Stimulated activated CD4-positive, alpha-beta T cell treated with anti-CD3 and anti-CD28 coated beads, Interleukin-12 subunit alpha, Interleukin-12 subunit beta, amount 100 ng/mL, for 48 hours (primary cell): ENCODE results near the gene CACNA1G.
A peak's percentile ranks its signal among the peaks of the same experiment; 100 is the strongest.

ENCODE experiments used
- DNase-seq, 3 donors: peaks; one replicate each; pipeline ENCODE4 v3.0.0-alpha.2; 2020; ENCODE audit warnings: low read depth in 2 of 3, low spot score in 1 of 3

CACNA1G gene

GRCh38 chr17:50645748-50646682 is 85.5 kb downstream of the CACNA1G start:
- DNase-seq = no peak

- no peak for DNase-seq
Observed at GRCh38 chr17:50647187-50647586, 86.7 kb downstream of the CACNA1G start.

GRCh38 chr17:50649042-50649908 is 88.8 kb downstream of the CACNA1G start:
- DNase-seq = no peak

GRCh38 chr17:50651661-50652060 is 91.1 kb downstream of the CACNA1G start:
- no peak for DNase-seq

- DNase-seq = no peak
Observed at GRCh38 chr17:50653738-50654137, 93.2 kb downstream of the CACNA1G start.

- no peak for DNase-seq
Observed at GRCh38 chr17:50656509-50656908, 96.0 kb downstream of the CACNA1G start.

GRCh38 chr17:50657054-50657453 is 96.5 kb downstream of the CACNA1G start:
- DNase-seq = no peak

GRCh38 chr17:50657627-50658026 is 97.1 kb downstream of the CACNA1G start:
- DNase-seq = no peak

- no peak for DNase-seq
Observed at GRCh38 chr17:50658616-50659015, 98.1 kb downstream of the CACNA1G start.

- no peak for DNase-seq
Observed at GRCh38 chr17:50659179-50659578, 98.7 kb downstream of the CACNA1G start.

GRCh38 chr17:50660042-50660886 is 99.7 kb downstream of the CACNA1G start:
- no peak for DNase-seq

- DNase-seq = no peak
Observed at GRCh38 chr17:50660887-50661345, 100.4 kb downstream of the CACNA1G start.

- no peak for DNase-seq
Observed at GRCh38 chr17:50661348-50661747, 100.8 kb downstream of the CACNA1G start.

GRCh38 chr17:50661795-50662391 is 101.4 kb downstream of the CACNA1G start:
- DNase-seq = peak; percentile 10 to 30 (median 26)

- DNase-seq = no peak
Observed at GRCh38 chr17:50662632-50663225, 102.2 kb downstream of the CACNA1G start.

GRCh38 chr17:50663812-50664374 is 103.4 kb downstream of the CACNA1G start:
- no peak for DNase-seq

GRCh38 chr17:50664788-50665458 is 104.4 kb downstream of the CACNA1G start:
- DNase-seq = no peak

- DNase-seq = no peak
Observed at GRCh38 chr17:50665838-50666237, 105.3 kb downstream of the CACNA1G start.

GRCh38 chr17:50666316-50666715 is 105.8 kb downstream of the CACNA1G start:
- DNase-seq = no peak
